Measurements from ENCODE around the gene TBC1D14. TPM values are rescaled to one million over a fixed set of nuclear protein-coding genes. Genes with fewer than 3 reads are reported as not detected.
A peak's percentile ranks its signal among the peaks of the same experiment; 100 is the strongest.

Gene TBC1D14
- total RNA-seq, 6 experiments from 2014 or later, result 14.1 to 34.8 (median 30.6) TPM

DNA sequence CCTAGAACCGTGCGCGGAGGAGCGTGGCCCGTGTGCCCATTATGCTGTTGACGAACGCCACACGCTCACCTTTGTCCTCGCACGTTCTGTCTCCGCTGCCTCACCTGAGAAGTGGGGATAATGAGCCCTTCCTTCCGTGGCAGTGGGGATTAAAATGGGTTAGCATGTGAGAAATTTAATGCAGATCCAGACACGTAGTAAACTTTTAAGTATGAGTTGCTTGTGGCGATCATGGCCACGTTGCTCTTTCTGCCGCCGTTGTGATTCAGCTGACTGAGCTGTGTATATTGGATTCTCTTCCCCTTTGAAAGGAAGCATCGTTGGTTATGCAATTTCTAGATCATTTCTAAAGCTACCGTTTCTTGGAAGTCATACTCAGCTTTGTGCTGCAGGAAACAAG is 16.5 kb downstream of the TBC1D14 start:
- TF ChIP-seq, protein P1, sequence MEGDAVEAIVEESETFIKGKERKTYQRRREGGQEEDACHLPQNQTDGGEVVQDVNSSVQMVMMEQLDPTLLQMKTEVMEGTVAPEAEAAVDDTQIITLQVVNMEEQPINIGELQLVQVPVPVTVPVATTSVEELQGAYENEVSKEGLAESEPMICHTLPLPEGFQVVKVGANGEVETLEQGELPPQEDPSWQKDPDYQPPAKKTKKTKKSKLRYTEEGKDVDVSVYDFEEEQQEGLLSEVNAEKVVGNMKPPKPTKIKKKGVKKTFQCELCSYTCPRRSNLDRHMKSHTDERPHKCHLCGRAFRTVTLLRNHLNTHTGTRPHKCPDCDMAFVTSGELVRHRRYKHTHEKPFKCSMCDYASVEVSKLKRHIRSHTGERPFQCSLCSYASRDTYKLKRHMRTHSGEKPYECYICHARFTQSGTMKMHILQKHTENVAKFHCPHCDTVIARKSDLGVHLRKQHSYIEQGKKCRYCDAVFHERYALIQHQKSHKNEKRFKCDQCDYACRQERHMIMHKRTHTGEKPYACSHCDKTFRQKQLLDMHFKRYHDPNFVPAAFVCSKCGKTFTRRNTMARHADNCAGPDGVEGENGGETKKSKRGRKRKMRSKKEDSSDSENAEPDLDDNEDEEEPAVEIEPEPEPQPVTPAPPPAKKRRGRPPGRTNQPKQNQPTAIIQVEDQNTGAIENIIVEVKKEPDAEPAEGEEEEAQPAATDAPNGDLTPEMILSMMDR (IDR thresholded peaks at IDR 0.05), result no peak
- TF ChIP-seq POLR2A (IDR thresholded peaks at IDR 0.05), result peak; percentile 33
- no peaks in the 10 kb centered on the region for H3K9me3 ChIP-seq
- DNase-seq, result no peak
- H3K36me3 ChIP-seq, result peaks cover 0 to 9% (median 6%) of the 10 kb centered on the region in 4 donors
- no peaks in the 10 kb centered on the region for H3K27me3 ChIP-seq
- H3K4me3 ChIP-seq, result no peak overlapping the region
- WGBS (ENCODE audit: insufficient coverage, low coverage, low lambda C conversion rate, missing lambda C conversion rate), result 58% methylated on average over 15 of the region's 19 CpGs
- H3K27ac ChIP-seq, result peak overlapping the region in 2 of 3 donors; percentile 53 to 74
- intact Hi-C loops (cut with DNase I), result loop anchor here in 1 of 2 donors (10.0 kb wide), 1 partner anchor 59 kb away; no protein-coding TSS in a partner anchor
- H3K4me1 ChIP-seq, result peaks cover 2 to 98% (median 50%) of the 10 kb centered on the region in 4 donors
- peak in 2 of 4 donors; percentile 6 to 11 for ATAC-seq

DNA sequence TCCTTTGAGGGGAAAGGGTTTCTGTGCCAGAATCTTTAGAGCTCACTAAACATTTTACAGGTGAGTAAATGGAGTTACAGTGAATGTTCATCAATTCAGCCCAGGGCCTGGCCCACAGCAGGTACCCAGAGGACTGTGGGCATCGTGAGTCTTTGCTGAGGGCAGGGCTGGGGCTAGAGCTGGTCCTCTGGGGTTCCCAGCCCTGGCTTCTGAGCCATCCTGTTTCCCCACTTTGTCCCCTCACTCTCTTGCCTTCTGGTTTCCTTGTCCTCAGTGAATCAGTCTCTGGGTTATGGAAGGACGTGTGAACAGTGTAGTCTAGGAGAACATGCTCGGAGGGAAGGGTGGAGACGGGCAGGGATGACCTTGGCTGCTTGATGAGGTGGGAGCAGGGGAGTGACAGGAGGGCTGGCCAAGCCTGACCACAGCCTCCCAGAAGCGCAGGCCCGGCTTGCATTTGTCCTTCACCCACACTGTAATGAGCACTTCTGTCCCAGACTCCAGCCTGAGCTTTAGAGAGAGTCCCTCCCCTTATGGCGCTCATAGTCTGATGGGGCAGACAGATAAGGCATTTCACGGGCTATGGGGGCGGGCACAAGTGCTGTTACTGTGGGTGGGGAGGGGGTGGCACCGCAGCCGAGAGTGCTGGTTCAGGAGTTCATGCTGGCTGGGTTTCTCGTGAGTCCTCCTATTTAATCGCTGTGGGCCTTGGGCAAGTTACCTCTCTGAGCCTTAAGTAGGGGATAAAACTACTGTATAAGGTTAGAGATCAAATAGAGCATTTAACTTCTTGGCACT is 17.3 kb downstream of the TBC1D14 start:
- peak; percentile 76 to 85 (median 80) for ATAC-seq
- Histone ChIP-seq H3K27ac (peak overlapping the region; percentile 61 to 76 (median 74)), H3K4me3 (no peak overlapping the region), H3K4me1 (peaks cover 2 to 97% (median 50%) of the 10 kb centered on the region in 4 donors), H3K27me3 (no peaks in the 10 kb centered on the region), H3K9me3 (no peaks in the 10 kb centered on the region), H3K36me3 (peaks cover 0 to 9% (median 6%) of the 10 kb centered on the region in 4 donors)
- TF ChIP-seq, protein P1 (IDR thresholded peaks at IDR 0.05), result no peak
- TF ChIP-seq POLR2A (IDR thresholded peaks at IDR 0.05), result peak; percentile 65
- intact Hi-C loops (cut with DNase I), result loop anchor here in 1 of 2 donors (10.0 kb wide), 1 partner anchor 58 kb away; no protein-coding TSS in a partner anchor
- DNase-seq, result peak; percentile 85 to 93 (median 92)
- WGBS (ENCODE audit: insufficient coverage, low coverage, low lambda C conversion rate, missing lambda C conversion rate), result 28% methylated on average over 10 of the region's 13 CpGs

DNA sequence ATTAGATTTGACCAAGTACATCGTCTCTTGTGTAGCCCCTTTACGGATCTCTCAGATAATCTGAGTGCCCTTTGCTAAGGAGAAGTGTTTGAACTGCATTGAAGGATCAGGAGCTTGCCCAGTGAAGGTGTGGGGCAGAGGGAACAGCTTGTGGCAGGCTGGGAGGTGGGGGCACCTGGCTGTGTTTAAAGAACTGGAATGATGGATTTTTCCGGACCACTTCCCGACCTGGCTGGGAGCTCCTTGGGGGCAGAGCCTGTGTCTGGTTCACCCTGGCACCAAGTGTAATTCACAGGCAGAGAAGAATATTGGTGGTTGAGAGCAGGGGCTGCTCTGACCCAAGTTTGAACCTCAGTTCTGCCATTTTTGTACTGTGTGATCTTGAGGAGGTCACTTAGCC is 18.5 kb downstream of the TBC1D14 start:
- WGBS (ENCODE audit: insufficient coverage, low coverage, low lambda C conversion rate, missing lambda C conversion rate), result 76% methylated on average over 2 of the region's 4 CpGs
- no peak overlapping the region for H3K4me3 ChIP-seq
- TF ChIP-seq, protein P1 (IDR thresholded peaks at IDR 0.05), result no peak
- TF ChIP-seq POLR2A (IDR thresholded peaks at IDR 0.05), result no peak
- DNase-seq, result no peak
- H3K36me3 ChIP-seq, result peaks cover 0 to 9% (median 6%) of the 10 kb centered on the region in 4 donors
- no peaks in the 10 kb centered on the region for H3K9me3 ChIP-seq
- H3K4me1 ChIP-seq, result peaks cover 0 to 86% (median 44%) of the 10 kb centered on the region in 4 donors
- peak overlapping the region in 2 of 3 donors; percentile 3 to 74 for H3K27ac ChIP-seq
- H3K27me3 ChIP-seq, result no peaks in the 10 kb centered on the region
- ATAC-seq, result no peak
- intact Hi-C loops (cut with DNase I), result loop anchor here in 1 of 2 donors (10.0 kb wide), 1 partner anchor 57 kb away; no protein-coding TSS in a partner anchor

DNA sequence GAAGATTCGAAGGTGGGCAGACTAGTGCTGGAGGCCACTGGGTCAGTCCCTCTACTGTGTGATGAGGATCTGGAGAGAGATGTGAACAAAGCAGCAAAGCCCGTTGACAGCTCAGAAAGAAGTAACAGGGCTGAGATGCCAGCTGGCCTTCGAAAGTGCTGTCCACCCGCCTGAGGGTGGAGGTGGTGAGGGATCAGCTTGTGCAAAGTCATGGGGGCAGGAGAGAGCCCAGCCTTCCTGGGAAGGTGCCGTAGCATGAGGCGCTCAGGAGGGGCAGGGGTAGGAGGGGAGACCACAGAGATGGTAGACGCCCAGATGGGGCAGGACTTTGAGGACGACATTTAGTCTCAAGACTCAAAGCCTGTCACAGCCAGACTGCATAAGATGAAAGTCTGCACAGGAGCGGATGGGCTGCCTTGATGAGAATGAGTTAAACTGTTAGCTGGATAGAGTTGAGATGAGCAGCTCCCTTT is 19.7 kb downstream of the TBC1D14 start:
- H3K27ac ChIP-seq, result peak overlapping the region in 2 of 3 donors; percentile 44 to 74
- H3K36me3 ChIP-seq, result peaks cover 0 to 3% (median 0%) of the 10 kb centered on the region in 4 donors
- 28% methylated on average over 9 of the region's 9 CpGs for whole genome bisulfite sequencing (ENCODE audit: insufficient coverage, low coverage, low lambda C conversion rate, missing lambda C conversion rate)
- no peak overlapping the region for H3K4me3 ChIP-seq
- H3K9me3 ChIP-seq, result no peaks in the 10 kb centered on the region
- no peak for DNase-seq
- no peaks in the 10 kb centered on the region for H3K27me3 ChIP-seq
- ATAC-seq, result peak; percentile 5 to 26 (median 6)
- peaks cover 0 to 79% (median 39%) of the 10 kb centered on the region in 4 donors for H3K4me1 ChIP-seq
- TF ChIP-seq POLR2A (IDR thresholded peaks at IDR 0.05), result no peak
- TF ChIP-seq, protein P1 (IDR thresholded peaks at IDR 0.05), result no peak
- intact Hi-C loops (cut with DNase I), result loop anchor here in 1 of 2 donors (10.0 kb wide), 1 partner anchor 55 kb away; no protein-coding TSS in a partner anchor

Data from right lobe of liver (tissue), 6 donors.